Posterior cingulate gyrus (tissue), 11 donors: Measurements from ENCODE around the gene KCNJ18.
"Not testable (repeated sequence)": the region's sequence is repeated elsewhere in the genome, so short reads cannot be mapped to it uniquely, and the experiment has no call there.

Experiments used
- DNase-seq, 10 donors: peaks; one replicate each; pipeline versions ENCODE4 v3.0.0 to v3.0.0-alpha.2; 2020 to 2021; ENCODE audit warnings: mixed read lengths in 3 of 10
- intact Hi-C: fragments of 100-400 bp; cut with DNase I; formaldehyde crosslinking; loops from one replicate; pipeline ENCODE4 v1.15.1; 2023

The KCNJ18 gene

DNA sequence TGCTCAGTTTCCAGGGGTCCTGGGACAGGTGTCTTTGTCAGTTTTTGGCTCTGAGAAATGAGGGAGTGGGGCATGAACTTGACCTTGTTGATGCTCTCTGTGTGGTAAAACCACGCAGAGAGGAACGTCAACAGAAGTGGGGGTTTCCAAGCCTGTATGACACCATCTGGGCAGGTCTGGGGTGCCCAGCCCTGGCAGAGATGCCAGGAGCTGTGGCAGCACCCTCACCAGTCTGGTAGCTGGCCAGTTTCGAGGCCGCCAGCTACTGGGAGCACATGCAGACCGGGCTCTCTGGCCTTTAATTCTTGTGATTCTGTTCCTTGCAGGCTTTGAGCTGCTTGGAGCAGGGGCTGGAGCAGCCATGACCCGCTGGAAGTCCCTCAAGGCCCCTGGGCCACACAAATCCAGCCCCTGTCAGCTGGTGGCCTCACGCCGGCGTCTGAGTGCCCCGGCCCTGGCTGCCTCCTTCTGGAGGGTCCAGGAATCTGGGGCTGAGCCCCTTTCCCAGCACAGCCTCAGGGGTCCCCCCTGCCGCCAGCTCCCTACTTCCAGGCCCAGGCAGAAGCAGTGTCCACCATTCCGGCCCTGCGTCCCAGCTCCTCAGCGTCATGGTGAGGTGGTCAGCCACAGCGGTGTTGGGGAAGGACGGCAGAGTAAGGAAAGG, 7.4 kb downstream of the KCNJ18 start:
- DNase-seq, result peak in 3 of 10 donors; percentile 60 to 74 (median 66)
- intact Hi-C loops, result not testable (repeated sequence)

DNA sequence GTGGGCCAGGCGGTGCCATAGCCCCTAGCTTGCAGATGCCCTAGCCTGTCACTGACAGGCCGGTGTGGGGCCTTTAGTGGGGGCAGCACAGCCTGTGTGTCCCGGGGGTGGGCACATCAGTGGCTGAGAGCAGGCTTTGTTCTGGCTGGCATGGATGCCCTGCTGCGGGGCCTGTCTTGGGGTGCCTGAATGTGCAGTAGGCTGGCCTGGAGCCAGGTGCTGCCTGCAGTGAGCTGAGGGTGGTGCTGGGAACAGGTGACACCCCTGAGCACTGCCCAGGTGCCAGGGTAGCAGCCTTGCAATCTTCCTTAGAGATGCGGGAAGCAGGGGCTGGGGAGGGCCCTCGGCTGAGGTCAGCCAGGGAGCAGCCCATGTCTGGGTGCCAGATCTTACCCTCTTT, 8.8 kb downstream of the KCNJ18 start:
- peak in 3 of 10 donors; percentile 42 to 59 (median 54) for DNase-seq
- intact Hi-C loops, result not testable (repeated sequence)

DNA sequence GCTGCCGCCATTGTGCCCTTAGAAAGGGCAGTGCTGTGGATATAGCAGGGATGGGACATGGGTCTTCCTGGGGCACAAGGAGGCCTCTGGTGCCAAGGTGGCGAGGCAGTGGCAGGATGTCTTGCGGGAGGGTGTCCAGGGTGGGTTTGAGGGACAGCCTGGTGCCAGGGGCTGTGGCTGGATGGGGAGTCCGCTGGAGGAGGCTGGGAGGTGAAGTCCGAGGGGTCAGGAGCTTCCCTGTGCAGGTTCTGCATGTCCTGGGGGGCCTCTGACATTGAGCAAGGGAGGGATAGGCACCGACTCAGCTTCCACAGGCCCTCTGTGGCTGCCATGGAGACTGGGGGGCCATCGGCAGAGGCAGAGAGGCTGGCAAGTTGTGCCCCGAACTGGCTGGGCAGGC, 9.7 kb downstream of the KCNJ18 start:
- intact Hi-C loops, result not testable (repeated sequence)
- peak in 2 of 10 donors; percentile 41 to 49 for DNase-seq

DNA sequence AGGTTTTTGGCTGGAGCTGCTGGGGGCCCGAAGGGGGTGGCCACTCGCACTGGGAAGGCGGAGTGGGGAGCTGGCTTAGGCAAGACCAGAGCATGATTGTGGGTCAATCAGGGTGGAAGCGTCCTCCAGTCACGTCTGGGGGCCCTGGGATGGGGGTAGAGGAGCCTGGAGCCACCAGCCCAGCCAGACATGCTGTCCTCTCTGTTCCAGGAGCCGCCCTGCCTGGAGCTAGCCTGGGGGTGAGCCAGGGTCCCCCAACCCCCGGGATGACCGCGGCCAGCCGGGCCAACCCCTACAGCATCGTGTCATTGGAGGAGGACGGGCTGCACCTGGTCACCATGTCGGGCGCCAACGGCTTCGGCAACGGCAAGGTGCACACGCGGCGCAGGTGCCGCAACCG, 10.2 kb downstream of the KCNJ18 start:
- peak in 2 of 10 donors; percentile 54 to 71 for DNase-seq
- intact Hi-C loops, result not testable (repeated sequence)

DNA sequence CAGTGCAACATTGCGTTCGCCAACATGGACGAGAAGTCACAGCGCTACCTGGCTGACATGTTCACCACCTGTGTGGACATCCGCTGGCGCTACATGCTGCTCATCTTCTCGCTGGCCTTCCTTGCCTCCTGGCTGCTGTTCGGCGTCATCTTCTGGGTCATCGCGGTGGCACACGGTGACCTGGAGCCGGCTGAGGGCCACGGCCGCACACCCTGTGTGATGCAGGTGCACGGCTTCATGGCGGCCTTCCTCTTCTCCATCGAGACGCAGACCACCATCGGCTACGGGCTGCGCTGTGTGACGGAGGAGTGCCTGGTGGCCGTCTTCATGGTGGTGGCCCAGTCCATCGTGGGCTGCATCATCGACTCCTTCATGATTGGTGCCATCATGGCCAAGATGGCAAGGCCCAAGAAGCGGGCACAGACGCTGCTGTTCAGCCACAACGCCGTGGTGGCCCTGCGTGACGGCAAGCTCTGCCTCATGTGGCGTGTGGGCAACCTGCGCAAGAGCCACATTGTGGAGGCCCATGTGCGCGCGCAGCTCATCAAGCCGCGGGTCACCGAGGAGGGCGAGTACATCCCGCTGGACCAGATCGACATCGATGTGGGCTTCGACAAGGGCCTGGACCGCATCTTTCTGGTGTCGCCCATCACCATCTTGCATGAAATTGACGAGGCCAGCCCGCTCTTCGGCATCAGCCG, 10.8 kb downstream of the KCNJ18 start:
- DNase-seq, result peak in 2 of 10 donors; percentile 12 to 55
- intact Hi-C loops, result not testable (repeated sequence)

DNA sequence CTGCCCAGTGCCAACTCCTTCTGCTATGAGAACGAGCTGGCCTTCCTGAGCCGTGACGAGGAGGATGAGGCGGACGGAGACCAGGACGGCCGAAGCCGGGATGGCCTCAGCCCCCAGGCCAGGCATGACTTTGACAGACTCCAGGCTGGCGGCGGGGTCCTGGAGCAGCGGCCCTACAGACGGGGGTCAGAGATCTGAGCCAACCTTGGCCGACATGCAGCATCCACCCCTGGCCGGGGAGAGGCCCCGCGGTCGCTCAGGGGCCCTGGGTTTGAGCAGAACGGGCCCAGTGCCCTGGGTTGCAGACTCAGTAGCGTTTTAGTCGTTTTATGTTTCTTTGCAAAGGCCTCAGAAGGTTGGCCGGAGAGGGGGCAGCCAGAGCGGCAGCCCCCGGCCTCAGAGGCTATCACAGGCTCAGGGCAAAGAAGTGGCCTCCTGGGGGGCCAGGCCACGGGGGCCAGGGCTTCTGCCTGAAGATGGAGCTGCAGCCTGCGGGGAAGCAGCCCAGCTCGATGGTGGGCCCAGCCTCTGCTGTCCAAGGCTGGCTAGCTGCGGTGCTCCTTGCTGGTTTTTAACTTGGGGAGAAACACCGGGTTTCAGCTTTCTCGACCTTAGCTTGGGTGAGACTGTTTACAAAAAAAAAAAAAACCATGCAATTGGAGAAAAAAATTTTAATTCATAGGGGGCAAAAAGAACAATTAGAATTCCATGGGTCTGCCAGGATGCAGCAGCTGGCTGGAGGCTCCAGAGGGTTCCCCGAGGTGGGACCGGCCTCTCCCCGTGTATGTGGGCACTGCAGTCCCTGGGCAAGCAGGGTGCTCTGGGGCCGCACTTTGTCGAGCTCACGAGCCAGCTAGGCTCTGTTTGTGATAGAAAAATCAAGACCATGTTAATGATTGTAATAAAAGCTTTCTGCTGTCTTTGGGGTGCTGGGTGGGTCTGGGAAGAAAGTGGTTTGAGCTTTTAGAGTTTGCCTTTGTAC, 11.9 kb downstream of the KCNJ18 start:
- intact Hi-C loops, result not testable (repeated sequence)

DNA sequence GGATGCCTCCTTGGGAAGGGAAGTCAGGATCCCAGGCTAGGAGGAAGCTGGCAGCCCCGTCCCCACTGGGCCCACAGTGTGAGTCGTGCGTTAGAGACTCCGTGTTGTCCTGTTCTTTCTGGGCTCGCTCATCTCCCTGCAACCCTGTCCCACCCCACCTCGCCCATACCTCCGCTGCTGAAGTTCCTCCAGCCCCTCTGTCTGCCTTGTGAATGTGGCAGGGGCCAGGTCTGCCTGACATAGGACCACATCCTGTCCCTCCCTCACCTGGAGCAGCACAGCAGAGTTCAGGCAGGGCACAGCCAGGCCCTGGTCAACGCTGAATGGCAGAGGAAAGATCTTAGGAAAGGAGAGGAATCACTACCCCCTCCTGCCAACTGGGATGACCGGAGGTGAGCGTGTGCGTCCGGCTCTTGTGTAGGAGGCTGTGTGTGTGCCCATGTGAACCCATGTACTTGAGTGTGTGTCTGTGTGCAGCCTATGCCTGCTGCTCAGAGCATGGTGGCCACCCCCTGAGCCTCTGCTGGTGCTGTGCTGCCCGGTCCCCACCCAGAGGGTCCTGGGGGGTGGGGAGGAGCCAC, 12.8 kb downstream of the KCNJ18 start:
- intact Hi-C loops, result loop anchor here (5.0 kb wide), 1 partner anchor 283 kb away; no protein-coding TSS in a partner anchor
- peak in 3 of 10 donors; percentile 62 to 81 (median 69) for DNase-seq

More for the DNA sequence above, 11.9 kb downstream of the KCNJ18 start:
- DNase-seq, result peak in 3 of 10 donors; percentile 67 to 88 (median 79)

DNA sequence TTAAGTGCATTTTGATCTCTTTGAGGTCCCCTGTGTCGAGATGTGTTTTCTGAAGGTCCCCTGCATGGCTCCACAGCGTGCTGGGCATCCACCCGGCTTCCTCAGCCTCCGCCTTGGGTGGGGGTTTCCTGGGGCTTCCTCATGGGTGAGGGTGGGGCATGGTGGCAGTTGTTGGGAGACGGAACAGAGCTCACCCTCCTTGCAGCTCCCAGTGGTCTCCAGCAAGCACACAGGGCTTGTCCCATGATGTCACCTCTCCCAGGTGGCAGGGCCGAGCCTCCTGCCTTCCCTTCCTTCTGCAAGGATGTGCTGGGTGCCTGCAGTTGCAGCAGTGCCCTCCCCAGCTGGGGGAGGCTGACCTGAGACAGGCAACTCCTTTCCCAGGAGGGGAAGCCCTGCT, 13.4 kb downstream of the KCNJ18 start:
- DNase-seq, result peak in 3 of 10 donors; percentile 30 to 83 (median 71)
- intact Hi-C loops, result loop anchor here (5.0 kb wide), 1 partner anchor 283 kb away; no protein-coding TSS in a partner anchor

DNA sequence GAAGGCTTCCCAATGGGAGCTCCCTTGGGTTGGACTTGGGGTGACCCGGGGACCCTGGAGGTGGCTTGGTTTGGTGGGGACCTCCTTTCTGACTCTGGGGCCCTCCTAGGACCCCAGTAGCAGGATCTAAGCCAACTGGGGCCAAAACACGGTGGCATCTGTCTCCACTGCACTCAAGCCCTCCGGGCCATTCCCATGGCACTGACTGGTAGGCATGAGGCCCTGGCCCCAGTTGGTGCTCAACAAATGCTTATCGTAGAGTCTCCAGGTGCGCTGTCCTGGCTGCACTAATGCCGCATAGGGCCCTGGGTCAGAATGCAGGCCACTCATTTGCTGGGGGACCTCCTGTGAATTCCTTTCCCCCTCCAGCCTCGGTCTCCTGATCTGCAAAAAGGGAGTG, 14.2 kb downstream of the KCNJ18 start:
- peak in 3 of 10 donors; percentile 26 to 53 (median 41) for DNase-seq
- intact Hi-C loops, result loop anchor here (5.0 kb wide), 1 partner anchor 284 kb away; no protein-coding TSS in a partner anchor

DNA sequence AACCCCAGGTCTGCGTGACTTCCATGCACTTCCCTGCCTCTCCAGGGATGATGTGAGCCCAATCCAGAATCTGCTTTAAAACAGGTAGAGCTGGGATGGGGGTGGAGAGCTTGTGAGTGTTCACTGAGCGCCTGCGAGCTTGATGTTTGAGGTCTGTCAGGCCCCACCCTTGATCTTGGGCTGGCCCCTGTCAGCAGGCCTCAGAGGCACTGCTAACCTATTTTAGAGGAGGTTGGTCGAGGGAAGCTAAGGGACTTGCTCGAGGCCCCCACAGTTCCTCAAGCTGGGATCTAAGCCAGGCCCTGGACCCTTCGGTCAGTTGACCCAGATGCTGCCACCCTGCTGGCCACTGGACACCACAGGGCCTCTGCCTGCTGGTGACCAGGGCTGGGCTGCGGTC, 14.8 kb downstream of the KCNJ18 start:
- peak in 2 of 10 donors; percentile 56 to 66 for DNase-seq
- intact Hi-C loops, result loop anchor here (5.0 kb wide), 1 partner anchor 285 kb away; no protein-coding TSS in a partner anchor

DNA sequence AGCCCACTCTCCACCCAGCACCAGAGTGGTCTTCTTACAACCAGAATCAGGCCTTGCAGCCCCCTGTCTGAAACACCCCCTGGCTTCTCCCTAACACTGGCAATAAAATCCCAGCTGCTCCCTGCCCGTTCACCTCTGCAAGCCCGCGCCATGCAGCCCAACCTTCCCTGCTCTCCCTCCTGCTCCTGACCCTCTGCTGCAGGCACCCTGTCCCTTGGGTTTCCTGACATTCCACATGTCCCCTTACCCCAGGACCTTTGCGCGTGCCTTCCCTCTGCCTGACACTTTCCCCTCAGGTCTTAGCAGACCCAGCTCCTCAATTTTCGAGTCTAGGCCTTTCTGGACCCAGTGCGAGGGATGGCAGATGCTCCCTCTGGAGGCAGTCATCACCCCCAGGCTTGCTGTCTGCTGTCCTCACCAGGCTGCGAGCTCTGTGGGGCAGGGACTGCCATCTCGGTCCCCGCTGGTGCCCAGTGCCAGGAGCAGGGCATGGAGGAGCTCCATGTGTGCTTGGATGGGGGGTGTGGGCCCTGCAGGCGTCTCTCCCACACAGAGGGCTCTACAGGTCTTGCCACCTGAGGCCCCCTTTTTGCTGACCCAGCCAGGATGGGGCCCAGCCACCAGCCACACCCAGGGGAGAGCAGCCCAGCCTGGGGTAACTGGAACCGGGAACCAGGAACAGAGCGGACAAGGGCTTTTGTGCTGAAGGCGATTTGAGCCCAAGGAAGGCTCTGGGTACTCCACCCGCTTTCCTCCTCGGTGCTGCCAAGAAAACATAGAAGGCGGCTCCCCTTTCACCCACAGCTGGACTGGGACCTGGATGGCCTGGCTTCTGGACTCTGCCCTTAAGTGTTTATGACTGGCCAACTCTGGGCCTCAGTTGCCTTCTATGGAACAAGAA, 15.6 kb downstream of the KCNJ18 start:
- peak in 2 of 10 donors; percentile 59 to 79 for DNase-seq
- intact Hi-C loops, result loop anchor here (5.0 kb wide), 1 partner anchor 286 kb away; no protein-coding TSS in a partner anchor

DNA sequence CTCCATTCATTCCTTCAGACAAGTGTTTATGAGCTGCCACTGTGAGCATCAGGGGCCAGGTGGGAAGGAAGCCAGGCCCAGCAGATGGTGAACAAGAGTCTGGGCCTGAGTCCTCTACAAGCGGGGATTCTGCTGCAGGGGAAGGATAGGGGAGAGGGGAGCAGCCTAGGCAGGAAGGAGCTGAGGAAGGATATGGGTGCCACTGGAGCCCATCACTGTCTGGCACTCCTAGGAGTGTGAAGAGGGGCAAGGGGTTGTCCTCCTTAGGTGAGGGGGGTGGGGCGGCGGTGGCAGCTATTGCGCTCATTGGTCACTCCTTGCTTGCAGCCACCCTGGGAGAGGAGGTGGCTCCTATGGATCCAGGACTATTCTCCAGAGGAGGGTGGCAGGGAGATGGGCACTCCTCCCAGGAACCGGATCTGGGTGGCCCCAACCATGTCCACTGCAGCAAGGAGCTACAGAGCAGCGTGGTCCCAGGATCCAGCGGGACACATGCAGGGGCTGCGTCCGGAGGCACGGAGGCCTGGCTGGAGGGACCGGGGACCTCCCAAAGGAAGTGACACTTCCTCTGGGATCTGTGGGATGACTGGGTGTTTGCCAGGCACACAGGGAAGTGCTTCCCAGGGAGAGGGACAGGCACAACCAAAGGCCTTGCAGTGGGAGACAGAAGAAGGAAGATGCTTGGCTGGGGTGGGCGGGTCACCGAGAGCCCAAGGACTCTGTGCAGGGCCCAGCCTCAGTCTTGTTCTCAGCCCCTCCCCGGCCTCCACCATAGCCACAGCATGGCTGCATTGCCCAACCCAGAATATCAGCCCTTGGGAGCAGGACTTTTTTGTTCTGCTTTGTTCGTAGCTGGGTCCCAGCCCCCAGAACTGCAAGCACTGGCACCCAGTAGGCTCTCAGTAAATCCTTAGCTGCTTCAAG, 16.6 kb downstream of the KCNJ18 start:
- intact Hi-C loops, result loop anchor here (5.0 kb wide), 1 partner anchor 287 kb away; no protein-coding TSS in a partner anchor
- peak in 2 of 10 donors; percentile 62 to 74 for DNase-seq

DNA sequence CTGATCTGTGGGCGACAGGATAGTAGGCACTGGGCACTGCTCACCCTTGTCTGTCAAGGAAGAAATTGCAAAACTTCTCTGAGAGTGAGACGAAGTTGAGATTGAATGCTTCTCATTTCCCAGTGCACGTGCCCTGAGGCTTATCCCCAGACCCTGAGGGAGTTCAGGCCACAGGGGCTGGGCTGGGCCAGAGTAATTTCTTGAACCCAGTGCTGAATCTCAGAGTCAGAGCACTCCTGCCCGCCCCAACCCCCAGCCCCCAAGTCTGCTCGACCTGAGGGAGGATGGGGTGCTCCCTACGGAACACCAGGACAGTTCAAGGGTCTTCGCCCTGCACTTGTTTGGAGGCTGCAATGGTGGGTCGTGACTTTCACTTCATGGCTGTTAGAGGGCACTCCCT, 17.7 kb downstream of the KCNJ18 start:
- peak in 1 of 10 donors; percentile 70 for DNase-seq
- intact Hi-C loops, result loop anchor here (5.0 kb wide), 1 partner anchor 288 kb away; no protein-coding TSS in a partner anchor

DNA sequence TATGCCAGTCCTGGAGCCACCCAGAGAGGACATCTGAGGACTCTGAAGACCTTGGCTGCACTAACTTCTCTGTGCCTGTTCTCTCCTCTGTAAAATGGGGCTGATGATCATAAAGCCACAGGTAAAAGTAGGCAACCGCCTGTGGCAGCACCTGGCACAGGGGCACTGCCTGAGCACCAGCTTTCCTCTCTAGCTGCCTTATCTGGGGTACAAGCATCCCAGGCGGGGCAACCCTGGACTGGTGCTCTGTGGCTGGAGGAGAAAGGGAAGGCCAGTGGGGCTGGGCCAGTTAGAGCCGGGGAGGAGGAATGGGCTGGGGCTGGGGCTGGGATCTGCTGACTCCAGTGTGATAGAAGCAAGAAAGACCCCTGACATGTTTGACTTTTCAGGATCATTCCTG, 18.2 kb downstream of the KCNJ18 start:
- DNase-seq, result peak in 1 of 10 donors; percentile 67
- intact Hi-C loops, result not testable (repeated sequence)

DNA sequence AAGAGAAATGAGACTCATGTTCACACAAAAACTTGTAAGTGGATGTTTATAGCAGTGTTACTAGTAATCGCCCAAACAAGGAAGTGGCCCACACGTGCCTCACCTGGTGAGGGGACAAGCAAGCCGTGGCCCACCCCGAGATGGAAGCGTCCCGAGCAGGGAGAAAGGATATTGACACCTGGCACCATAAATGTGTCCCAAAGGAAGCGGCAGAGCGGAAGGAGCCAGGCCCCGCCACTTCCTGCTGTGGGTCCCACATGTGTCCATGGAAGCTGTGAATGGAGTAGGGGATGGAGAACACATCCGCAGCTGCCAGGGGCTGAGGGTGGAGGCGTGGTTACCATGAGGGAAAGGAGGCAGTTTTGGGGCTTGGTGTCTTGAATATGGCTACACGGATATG, 18.9 kb downstream of the KCNJ18 start:
- intact Hi-C loops, result no loop called here
- DNase-seq, result peak in 1 of 10 donors; percentile 80

DNA sequence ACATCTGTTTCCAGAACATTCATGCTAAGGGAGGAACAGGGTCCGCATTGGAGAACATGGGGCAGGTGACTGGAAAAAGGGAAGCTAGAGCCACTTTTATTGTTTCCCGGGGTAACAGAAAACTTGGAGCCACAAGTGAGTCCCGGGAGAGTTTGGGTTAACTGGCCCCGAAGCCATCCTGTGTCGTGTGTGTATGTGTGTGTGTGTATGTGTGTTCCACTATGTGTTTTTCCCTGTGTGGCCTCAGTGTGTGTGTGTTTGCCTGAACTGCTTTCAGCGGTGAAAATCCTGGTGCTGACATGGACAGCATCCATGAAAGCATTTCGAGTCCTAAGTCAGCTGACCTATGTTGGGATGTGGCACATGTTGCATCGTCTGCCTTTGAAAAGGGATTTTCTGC, 20.7 kb downstream of the KCNJ18 start:
- intact Hi-C loops, result not testable (repeated sequence)
- peak in 1 of 10 donors; percentile 13 for DNase-seq

DNA sequence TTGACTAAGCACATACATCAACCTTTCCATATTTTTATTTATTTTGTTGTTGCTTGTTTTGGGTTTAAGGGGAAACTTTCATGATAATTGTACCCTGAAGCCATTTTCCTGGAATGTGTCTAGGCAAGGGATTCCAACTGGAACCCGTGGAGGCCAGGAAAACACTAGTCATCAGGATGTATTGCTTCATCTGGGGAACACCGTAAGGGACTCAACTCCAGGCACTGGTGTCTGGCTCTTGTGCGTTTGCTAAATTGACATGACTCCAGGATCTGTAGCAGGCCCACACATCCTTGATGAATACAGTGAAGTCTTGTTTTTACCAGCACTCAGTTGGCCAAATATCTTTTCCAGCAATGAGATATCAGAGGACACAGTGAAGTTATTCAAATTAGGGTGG, 21.3 kb downstream of the KCNJ18 start:
- DNase-seq, intact Hi-C loops: not testable (repeated sequence)
